Epithelial cell of proximal tubule (primary cell): ENCODE measurements around the gene ACTL8. TPM values are rescaled to one million over a fixed set of nuclear protein-coding genes. Genes with fewer than 3 reads are reported as not detected.

ENCODE experiments used
- DNase-seq: peaks from one replicate; pipeline ENCODE4 v3.0.0-alpha.2; 2011; ENCODE audit warnings: low read depth
- H3K4me3 ChIP-seq: 2 replicates; pipeline ENCODE4 v1.5.1; 2011; ENCODE audit warnings: low read depth, mild to moderate bottlenecking, low read length
- total RNA-seq: library from RNA; depleted of rRNA; stranded (reverse); fragments of >200 nt; gene quantifications from 2 replicates; pipeline ENCODE4 v1.2.3, GENCODE V29; 2015
- TF ChIP-seq, protein P1 (sequence below): conservative IDR thresholded peaks from 2 replicates; pipeline ENCODE4 v1.5.1; 2012; ENCODE audit warnings: low read depth, mild to moderate bottlenecking, low read length

Gene ACTL8
- total RNA-seq, 1 donor from 2014 or later, result not detected

DNA sequence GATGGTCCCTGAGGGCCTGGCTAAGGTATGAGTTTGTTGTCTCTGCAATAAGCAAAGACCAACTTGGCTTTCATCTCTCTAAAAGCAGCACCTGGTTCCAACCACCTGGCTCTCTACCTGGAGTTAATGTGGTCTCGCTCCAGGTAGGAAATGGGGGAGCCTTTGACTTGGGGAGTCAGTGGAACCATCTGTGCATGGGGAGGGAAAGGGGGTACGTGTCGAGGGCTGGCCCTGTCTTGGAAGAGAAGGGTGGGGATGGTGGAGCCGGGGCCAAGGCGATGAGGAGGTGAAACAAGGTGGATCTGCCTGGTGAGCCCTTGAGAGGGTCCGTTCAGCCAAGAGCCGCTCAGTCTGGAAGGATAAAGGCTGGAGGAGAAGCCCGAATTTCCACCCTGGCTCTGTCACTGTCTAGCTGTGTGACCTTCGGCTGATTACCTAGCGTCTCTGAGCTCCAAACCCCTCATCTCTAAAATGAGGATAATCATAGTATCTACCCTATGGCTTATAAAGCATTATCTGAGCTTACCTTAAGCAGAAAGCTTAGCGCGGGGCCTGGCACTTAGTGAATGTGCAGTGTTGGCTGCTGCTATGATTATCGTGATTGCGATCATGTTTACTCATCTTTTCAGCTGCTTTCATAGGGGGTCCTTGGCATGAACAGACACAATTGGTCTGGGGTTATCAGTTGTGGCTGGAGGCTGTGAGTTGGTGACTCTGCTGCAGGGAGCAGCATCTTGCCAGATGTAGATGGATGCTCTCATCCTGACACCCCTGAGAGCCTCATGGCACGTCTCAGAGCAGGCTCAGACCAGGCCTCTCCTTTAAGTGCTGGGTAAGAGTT, 78.7 kb downstream of the ACTL8 start:
- no peak overlapping the region for H3K4me3 ChIP-seq
- no peak for DNase-seq
- TF ChIP-seq, protein P1, sequence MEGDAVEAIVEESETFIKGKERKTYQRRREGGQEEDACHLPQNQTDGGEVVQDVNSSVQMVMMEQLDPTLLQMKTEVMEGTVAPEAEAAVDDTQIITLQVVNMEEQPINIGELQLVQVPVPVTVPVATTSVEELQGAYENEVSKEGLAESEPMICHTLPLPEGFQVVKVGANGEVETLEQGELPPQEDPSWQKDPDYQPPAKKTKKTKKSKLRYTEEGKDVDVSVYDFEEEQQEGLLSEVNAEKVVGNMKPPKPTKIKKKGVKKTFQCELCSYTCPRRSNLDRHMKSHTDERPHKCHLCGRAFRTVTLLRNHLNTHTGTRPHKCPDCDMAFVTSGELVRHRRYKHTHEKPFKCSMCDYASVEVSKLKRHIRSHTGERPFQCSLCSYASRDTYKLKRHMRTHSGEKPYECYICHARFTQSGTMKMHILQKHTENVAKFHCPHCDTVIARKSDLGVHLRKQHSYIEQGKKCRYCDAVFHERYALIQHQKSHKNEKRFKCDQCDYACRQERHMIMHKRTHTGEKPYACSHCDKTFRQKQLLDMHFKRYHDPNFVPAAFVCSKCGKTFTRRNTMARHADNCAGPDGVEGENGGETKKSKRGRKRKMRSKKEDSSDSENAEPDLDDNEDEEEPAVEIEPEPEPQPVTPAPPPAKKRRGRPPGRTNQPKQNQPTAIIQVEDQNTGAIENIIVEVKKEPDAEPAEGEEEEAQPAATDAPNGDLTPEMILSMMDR, result no peak

- TF ChIP-seq, protein P1, result no peak
- no peak for DNase-seq
- H3K4me3 ChIP-seq, result no peak overlapping the region
Observed at GRCh38 chr1:17834561-17835100, 79.5 kb downstream of the ACTL8 start.

GRCh38 chr1:17837233-17838030, 82.3 kb downstream of the ACTL8 start:
- H3K4me3 ChIP-seq, result no peak overlapping the region
- TF ChIP-seq, protein P1, result no peak
- no peak for DNase-seq

GRCh38 chr1:17839641-17840196, 84.6 kb downstream of the ACTL8 start:
- no peak for DNase-seq
- TF ChIP-seq, protein P1, result no peak

GRCh38 chr1:17841944-17842343, 86.8 kb downstream of the ACTL8 start:
- TF ChIP-seq, protein P1, result no peak
- no peak overlapping the region for H3K4me3 ChIP-seq
- DNase-seq, result no peak

More at GRCh38 chr1:17839641-17840196, 84.6 kb downstream of the ACTL8 start:
- H3K4me3 ChIP-seq, result no peak overlapping the region

GRCh38 chr1:17842686-17843085, 87.6 kb downstream of the ACTL8 start:
- no peak overlapping the region for H3K4me3 ChIP-seq
- TF ChIP-seq, protein P1, result no peak
- no peak for DNase-seq
